ENCODE data around the gene TICAM1.
A peak's percentile ranks its signal among the peaks of the same experiment; 100 is the strongest.

GRCh38 chr19:4878491-4878968 lies 47.0 kb upstream of the TICAM1 start:
- TF ChIP-seq, protein P1, sequence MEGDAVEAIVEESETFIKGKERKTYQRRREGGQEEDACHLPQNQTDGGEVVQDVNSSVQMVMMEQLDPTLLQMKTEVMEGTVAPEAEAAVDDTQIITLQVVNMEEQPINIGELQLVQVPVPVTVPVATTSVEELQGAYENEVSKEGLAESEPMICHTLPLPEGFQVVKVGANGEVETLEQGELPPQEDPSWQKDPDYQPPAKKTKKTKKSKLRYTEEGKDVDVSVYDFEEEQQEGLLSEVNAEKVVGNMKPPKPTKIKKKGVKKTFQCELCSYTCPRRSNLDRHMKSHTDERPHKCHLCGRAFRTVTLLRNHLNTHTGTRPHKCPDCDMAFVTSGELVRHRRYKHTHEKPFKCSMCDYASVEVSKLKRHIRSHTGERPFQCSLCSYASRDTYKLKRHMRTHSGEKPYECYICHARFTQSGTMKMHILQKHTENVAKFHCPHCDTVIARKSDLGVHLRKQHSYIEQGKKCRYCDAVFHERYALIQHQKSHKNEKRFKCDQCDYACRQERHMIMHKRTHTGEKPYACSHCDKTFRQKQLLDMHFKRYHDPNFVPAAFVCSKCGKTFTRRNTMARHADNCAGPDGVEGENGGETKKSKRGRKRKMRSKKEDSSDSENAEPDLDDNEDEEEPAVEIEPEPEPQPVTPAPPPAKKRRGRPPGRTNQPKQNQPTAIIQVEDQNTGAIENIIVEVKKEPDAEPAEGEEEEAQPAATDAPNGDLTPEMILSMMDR (IDR thresholded peaks at IDR 0.05 in 8 of 11, conservative IDR thresholded peaks at IDR 0.05 in 3 of 11) = no peak
- peak in 1 of 3 donors; percentile 20 for TF ChIP-seq POLR2AphosphoS5 (IDR thresholded peaks at IDR 0.05)
- no peak for TF ChIP-seq POLR2A (IDR thresholded peaks at IDR 0.05)
